Measurements from ENCODE around the gene GAREM1.
"Not testable (repeated sequence)": the region's sequence is repeated elsewhere in the genome, so short reads cannot be mapped to it uniquely, and the experiment has no call there.

GAREM1 gene

DNA sequence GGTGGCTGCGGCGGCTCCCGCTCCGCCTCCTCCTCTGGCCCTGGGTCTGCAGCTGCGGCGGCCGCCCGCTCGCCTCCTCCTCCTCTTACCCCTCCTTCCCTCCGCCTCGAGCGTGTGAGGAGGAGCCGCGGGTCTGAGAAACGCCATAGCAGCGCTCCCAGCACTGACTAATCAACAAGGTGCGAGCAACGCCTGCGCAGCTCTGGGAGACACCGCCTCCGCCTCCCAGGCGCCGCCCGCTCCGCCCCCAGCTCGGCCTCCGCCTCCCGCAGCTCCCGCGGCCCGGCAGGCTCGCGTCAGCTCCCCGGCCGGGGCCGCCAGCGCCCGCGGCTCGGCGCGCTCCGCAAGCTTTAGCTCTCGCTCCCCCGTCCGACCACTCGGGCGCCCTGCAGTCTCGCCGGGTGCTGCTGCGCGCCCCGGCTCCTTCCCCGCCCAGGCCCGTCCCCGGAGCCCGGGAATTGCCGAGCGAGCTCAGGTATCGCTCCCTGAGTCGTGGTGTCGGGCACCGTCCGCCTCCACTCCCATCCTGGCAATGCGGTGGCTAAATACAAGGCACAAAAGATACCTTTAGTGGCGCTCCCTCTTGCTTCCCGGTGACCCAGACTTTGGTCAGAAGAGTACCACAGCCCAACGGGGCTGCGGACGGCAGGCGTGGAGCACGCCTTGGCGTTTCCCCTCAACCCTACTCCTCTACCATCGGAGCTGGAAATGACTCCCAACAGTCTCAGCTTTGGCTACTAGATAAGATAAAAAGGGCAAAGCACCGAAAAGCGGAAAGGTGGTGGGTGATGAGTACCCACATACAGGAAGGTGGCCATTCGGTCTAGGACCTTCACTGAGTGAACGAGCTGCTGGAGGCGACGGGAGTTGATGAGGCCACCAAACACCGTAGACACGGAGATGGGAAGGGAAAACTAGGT is at the start of gene GAREM1:
GAREM1 (minus strand) TSS at position 169 of the 920 bp plus-strand sequence. CDS start 454 bp downstream, outside the sequence.
- DNase-seq: peak; percentile 75

DNA sequence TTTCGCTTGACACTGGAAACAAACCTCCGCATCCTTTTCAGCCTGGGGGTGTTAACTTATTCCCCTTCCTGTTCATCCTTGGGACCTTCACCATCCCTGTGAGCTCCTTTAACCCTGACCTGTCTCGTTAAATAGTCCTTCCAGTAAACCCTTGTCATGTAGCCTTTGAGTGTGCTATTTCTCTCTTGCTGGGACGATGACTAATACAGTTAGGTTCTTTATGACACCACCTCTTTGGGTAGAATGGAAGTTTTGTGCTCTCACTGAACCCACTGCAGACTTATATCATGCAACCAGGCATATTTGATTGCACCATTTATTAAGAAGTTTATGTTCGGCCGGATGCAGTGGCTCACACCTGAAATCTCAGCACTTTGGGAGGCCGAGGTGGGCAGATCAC is 40.5 kb upstream of the GAREM1 start:
- no peak for DNase-seq

DNA sequence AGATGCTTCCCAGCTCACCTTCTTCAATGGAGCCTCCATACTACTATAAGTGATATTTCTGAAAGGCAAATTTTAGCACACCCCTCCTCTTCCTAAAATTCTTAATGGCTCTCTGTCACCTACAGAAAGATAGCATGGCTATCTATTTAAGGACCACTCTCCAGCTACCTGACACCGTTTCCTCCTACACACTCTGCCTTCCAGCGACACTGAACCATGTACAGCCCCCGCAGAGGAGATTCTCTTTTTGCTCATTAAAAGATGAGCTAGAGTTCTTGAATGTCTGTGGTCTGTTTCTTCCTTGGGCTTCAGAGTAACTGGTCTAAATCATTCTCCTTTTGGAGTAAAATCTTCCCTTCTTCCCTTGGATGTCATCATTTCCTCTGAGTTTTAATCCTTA is 38.4 kb upstream of the GAREM1 start:
- no peak for DNase-seq

DNA sequence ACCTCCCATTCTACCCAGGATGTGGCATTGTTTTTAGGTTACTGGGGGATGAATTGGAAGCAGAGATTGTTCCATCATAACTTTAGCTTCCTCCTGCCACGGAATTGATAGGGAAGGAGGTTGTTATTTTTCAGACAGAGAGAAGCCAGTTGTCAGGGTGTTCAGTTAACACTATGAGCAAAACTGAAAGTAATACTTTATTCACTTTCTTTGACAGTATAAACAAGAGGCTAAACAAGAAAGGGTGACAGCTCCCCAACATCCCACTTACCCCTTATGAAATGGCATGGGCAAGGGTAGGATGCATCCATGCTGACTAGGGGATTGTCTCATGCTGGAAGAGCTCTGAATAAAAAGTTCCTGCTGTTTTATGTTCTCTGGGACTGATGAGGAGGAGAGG is 36.4 kb upstream of the GAREM1 start:
- DNase-seq: no peak

DNA sequence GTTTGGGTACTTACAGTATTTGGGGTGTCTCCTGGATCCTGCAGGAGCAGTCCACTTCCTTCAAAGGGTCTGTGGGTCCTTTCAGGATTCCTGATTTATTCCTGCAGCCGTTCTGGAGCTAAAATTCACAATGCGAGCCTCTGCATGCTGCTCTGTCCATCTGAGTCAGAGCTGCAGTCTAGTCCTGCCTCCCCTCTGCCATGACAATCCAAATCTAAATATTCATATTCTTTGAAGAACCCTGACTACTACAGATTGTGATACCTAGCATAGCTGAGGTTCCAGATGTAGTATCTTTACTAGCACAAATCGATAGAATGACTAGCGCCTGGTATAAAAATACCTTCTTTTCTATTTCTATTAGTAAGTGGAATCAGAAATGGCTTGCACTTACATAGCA is 31.3 kb upstream of the GAREM1 start:
- DNase-seq: no peak

DNA sequence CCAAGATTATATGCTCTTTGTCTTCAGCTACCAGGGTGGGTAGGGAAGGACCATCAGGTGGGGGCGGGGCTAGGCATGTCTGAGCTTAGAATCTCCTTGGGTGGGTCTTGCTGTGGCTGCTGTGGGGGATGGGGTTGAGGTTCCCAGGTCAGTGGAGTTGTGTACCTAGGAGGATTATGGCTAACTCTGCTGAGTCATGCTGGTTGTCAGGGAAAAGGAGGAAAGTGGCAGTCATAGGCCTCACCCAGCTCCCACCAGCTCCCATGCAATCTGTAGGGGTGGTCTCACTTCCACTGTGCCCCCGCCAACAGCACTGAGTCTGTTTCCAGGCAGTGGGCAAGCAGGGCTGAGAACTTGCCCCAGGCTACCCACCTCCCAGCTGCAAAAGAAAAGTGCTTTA is 30.6 kb upstream of the GAREM1 start:
- not testable (repeated sequence) for DNase-seq

DNA sequence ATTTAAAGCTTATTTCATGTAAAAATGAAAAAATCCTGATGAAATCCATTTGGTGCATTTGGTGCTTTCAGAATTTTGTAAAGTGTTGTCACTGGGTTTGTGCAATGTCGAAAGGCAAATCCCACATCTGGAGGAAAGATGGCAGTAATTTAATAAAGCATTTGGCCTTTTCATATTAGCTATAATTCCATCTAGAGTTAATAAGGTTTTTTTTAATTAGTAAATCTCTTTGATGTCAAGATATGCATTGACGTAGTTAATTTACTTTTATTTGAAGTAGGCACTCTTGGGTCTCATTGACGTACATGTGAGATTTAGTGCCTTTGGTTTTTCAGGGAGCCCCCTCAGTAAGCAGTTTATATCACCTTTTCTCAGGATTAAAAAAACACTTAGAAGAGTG is 12.3 kb upstream of the GAREM1 start:
- no peak for DNase-seq

DNA sequence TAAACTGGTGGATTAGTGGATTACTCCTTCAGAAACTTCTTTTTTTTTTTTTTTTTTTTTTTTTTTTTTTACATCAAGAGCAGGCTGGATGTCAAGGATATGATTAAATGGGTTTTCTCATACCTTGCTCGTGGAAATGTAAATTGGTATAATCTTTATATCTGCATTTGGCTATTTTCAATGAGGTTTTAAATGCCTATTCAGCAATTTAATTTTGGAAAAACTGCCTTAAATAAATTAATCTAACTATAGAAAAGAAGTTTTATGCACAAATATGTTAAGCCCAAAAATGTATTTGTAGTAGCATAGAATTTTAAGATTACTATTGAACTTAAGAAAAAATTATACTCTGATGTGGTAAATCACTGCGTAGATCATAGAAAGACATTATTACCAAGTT is 11.4 kb upstream of the GAREM1 start:
- DNase-seq: no peak

DNA sequence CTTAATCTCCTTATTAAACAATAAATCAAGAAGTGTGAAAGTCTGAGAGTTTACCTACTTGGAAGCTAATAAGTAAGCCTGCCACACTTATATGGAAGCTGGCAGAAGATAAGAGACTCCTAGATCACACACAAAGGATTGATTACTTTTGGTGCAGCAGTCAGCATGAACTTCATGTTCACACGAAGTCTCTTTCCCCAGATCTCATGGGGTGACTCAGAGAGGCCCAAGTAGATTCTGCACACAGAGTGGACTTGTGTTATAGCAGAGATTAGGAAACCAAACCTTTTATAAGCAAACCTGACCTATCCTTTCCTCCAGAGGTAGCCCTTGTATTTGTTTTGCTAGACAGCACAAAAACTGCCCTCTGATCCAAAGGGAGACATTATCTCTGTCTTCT is 9.9 kb upstream of the GAREM1 start:
- no peak for DNase-seq

DNA sequence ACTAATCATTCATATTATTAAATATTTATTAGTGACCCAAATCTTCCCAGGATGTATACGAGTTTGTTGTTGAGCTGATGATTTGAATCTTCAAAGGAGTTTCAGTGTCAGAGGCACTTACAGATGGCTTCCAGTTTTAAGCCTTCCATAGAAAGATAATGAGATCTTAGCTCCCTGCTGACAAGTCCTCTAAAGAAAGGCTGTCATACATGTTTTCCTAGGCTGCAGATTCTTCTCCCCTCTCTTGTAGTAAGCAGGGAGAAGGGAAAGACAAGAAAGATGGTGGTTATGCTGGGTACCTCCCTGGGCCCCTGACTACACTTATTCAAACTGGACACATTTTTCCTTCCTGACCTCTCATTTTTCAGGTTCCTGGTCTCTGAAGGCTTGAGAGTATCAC is 8.1 kb upstream of the GAREM1 start:
- DNase-seq: no peak

DNA sequence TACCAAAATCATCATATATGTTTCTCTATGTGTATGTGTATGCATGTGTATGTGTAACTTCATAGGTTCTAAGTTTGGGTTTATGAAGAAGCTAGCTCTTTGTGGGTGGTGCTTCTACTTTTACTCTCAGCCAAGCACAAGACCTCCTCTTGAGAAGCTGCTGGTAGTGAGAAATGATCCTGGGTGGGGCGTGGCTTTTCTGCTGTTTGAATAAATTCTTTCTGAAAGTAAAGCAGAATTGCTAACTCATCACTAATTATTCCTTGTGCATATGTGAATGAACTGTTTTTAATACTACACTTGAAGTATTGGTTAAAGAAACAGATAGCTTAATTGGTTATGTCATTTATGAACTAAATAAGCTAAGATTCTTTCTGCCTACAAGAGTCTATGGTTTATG is 7.6 kb upstream of the GAREM1 start:
- DNase-seq: no peak

DNA sequence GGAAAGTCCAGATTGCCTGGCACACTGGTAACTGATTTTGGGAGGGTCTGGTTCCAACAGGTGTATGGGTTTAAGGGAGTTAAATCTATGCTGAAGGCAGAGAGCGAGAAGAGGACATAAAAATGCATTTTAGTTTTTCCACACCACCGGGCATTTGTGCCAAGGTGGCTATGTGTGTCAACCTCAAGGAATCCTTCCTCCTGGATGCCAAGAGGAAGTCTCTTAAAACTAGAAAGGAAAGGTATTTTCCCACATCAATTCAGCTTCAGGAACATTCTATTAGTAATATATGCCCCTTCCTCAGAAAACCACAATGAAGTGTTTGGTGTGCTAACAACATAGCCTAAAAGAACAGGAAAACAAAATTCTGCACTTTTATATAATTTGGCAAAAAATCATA is 5.4 kb upstream of the GAREM1 start:
- DNase-seq: no peak

DNA sequence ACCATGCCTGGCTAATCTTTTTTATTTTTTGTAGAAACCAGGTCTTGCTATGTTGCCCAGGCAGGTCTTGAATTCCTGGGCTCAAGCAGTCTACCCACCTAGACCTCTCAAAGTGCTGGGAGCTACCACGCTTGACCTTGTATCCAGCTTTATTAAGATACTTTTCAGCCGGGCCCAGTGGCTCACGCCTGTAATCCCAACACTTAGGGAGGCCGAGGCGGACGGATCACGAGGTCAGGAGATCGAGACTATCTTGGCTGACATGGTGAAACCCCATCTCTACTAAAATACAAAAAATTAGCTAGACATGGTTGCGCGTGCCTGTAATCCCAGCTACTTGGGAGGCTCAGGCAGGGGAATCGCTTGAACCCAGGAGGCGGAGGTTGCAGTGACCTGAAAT is 4.4 kb upstream of the GAREM1 start:
- not testable (repeated sequence) for DNase-seq

DNA sequence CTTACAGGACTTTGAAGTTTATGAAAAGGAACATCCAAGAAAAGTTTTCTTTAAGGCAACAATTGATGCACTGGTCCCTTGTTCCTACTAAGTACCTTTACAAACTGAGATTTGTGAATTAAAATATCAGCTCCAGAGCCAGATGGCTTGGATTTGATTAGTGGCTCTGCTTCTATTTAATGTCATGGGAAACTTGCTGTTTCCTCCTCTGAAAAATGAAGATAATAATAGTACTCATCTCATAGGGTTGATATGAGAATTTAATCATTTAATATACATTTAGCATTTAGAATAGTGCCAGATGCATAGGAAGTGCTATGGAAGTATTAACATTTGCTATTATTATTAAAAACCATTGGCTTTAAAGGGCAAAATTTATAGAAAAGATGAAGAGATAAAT is 2.6 kb upstream of the GAREM1 start:
- no peak for DNase-seq

DNA sequence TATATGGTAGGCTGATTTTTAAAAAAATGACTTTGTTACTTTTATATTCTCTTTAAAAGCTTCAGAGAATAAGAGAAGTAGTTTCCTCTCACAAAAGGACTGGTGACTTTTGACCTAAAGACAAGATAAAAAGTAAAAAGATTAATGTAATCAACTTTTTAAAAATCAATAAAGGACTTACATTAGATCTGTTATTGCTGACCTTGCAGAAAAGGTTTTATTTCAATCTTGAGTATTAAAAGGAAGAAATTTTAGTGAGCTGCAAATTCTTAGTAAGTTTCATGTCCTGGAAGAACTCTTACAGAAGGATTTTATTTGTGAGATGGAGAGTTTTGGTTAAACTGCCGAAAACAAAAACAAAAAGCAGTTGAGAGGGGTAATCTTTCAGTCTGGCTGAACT is 2.2 kb upstream of the GAREM1 start:
- no peak for DNase-seq

DNA sequence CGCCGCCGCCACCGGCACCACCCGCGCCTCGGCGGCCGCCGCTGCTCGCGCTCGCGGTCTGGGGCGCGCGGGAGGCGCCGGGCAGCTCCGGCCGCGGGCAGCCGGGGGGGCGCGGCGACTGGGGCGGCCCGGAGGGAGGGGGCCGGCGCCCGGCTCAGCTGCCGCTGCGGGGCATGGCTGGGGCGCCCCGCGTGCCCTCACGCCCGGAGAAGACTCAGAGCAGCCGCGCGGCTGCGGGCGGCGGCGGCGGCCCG is 295 bp downstream of the GAREM1 start:
- no peak for DNase-seq

DNA sequence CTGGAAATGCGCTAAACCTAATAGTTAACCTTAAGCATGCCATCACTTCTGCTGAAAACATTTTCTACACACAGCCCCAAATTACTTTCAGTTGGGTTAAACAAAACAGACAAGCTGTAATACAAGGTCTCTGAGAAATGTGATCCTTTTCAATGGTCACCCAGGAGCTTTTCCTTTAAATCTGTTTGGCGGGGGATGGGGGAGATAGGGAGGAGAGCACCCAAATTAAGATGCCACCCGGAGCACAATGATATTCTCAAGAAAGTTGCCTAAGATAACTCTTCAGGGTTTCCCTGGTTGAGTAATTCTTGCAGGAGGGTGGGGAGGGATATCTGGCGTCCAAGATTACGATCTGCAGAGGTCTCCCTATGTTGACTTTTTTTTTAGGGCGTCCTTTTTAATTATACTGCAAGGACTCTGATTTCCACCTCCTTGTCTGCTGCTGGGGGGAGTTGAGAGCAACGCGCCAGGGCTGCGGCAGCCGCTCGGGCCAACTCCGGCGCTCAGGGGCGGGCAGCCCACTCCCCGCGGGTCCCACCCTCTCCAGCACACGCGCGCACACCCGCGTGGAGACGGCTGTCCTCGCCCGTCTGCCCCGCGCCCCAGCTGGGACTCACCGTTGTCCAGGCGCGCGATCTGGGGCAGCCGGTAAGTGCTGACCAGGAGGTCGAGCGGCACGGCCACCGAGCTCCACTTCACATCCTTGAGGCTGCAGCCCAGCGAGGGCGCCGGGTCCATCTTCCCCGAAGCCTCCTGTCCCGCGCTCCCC is 807 bp downstream of the GAREM1 start:
- DNase-seq: no peak

DNA sequence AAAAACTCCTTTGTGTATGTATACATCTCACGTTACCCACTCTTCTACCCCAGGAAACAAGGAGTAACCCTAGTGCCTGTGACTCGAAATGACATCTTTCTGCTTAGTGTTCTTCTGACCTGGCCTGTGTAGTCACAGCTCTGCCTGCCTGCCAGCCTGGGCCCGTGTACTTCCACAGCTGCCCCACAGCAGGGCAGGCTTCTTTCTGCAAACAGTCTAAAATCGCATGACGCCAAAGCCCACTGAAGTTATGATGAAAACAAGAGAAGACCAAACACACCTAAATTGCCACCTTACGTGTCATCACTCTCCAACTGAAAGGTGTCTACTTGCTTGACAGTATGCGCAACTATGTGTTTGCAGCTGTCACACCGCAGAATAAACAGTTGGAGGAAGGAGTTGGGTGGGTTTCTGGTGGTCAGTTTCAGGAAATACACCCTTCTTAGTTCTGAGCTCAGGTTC is 1.5 kb downstream of the GAREM1 start:
- DNase-seq: no peak

DNA sequence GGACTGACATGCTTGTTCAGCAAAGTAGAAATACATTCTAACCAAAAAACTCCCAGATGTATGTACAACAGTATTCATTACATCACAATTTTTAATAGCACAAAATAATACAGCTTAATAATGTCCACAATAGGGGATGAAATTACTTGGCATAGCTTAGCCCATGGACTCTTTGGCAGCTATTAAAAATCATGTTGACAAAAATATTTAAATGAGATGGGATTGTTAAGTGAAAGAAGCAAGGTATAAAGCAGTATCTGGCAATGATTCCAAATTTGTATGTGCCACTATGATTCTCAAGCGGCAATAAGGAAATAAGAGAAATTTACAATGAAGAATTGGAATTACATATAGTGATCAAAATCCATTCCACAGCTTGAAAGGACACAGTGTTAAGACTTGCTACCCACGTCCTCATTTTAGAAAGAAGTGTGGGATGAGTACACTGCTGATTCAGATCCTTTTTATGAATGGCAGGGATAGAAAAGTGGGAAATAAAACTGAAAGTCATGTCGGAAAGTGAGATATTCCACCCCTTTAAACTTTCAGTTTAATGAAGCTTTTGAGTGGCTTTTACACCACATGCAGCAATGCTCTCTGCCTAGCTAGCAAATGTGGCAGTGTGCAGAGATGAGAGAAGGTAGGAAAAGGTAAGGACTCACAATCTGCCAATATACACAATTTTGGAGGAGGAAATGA is 2.4 kb downstream of the GAREM1 start:
- no peak for DNase-seq

DNA sequence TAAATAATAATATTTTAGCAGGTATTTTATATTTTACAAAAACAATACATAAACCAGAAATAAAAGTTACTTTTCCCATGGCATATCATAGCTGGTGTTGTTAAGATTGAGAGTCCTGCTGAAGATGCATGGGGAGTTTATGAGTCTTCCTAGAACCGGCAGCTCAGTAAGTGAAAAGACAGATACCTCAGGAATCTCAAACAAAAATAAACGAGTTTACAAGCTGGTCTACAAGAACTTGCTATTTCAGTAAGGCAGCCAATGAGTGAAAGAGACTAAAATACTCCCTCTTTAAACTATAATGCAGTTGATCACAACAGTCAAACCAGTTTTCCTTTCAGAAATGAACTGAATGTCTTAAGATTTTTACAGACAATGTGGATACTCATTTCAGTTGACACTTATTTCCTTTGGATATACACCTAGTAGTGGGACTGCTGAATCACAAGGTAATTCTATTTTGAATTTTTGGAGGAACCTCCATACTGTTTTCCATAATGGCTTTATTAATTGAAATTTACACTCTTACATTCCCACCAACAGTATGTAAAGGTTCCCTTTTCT is 8.9 kb downstream of the GAREM1 start:
- no peak for DNase-seq

DNA sequence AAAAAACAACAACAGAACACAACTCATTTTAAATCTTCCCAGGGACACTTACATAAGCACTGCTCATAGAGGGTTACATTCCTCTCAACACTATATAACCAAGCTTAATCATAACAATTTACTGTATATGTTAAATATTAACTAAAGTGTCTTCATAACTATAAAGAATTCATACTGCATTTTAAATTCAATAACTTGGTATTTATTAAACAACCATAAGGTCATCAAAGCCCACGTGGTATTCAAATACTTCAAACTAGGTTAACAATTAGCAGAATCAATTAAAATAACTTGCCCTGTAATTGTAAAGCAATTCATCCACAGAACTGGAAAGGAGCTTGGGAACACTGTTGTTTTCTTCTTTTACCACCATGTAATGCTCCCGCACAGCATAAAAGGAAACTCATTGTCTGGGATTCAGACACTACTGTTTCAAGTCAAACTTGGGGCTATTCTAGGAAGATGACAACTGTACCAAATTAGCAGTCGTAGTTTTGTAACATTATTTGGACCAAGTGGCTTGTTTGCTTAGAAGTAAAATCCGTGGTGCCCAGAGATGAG is 10.4 kb downstream of the GAREM1 start:
- no peak for DNase-seq

DNA sequence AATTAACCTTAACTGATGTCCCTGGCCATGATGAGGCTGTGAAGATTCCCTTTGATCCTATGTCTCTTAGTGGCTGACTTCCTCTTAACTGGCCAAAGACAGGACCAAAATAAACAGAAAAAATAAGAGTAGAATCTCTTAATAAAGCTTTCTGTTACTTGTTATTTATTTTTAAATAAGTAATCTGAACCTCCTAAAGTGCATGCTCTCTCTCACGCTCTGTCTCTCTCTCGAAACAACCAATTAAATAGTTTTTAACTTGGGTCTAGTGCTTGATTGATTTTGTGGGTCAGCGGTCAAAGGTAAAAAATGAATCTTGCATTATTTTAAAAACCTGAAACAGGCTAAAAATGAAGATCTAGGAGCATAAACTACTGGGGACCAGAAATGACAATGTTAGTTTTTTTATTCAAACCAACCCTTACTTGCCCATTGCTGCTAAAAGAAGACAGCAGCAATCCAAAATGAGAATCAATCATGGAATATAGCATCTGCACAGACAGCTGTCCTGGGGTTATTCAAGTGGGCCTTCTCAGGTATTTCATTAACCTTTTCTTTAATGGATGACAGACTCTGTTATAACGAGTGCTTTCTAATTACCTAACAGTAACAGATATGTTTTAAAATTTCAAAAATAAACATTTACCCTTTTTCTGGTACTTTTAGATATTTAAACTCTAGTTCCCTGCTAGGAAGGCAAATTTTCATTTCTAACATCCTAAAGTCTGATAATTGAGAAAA is 11.2 kb downstream of the GAREM1 start:
- no peak for DNase-seq
